SK-N-SH treated with all-trans-retinoic acid at 6 μM for 48 hours (cell line): Measurements from ENCODE around the gene ERP44.

Source experiments
- ATAC-seq: fragments of 200-7000 bp; cut with Tn5 transposase; 3 replicates; pipeline ENCODE4 v1.9.1; 2020; ENCODE audit warnings: mild to moderate bottlenecking, moderate library complexity
- ARNTL ChIP-seq: fragments of 450-650 bp; formaldehyde crosslinking; IDR thresholded peaks from 2 replicates; pipeline ENCODE4 v1.5.0; 2020; ENCODE audit warnings: low read depth, mild to moderate bottlenecking, moderate library complexity, borderline replicate concordance
- CREB5 ChIP-seq: fragments of 250-450 bp; sonication (Bioruptor Pico); IDR thresholded peaks from 2 replicates; pipeline ENCODE4 v1.5.1; 2020; ENCODE audit warnings: low read depth, mild to moderate bottlenecking, moderate library complexity
- CSDC2 ChIP-seq: fragments of 250-450 bp; sonication (Bioruptor Pico); IDR thresholded peaks from 2 replicates; pipeline ENCODE4 v1.5.0; 2020; ENCODE audit warnings: mild to moderate bottlenecking, moderate library complexity
- CSRNP3 ChIP-seq: fragments of 250-450 bp; sonication (Bioruptor Pico); IDR thresholded peaks from 2 replicates; pipeline ENCODE4 v1.5.1; 2021; ENCODE audit warnings: mild to moderate bottlenecking, moderate library complexity
- ESRRG ChIP-seq: fragments of 250-450 bp; sonication (Bioruptor Pico); IDR thresholded peaks from 2 replicates; pipeline ENCODE4 v1.6.1; 2021; ENCODE audit warnings: mild to moderate bottlenecking
- GLIS3 ChIP-seq: fragments of 250-450 bp; sonication (Bioruptor Pico); IDR thresholded peaks from 2 replicates; pipeline ENCODE4 v1.5.0; 2020; ENCODE audit warnings: mild to moderate bottlenecking, moderate library complexity
- ISL1 ChIP-seq: fragments of 250-450 bp; sonication (Bioruptor Pico); IDR thresholded peaks from 2 replicates; pipeline ENCODE4 v2.1.2; 2022; ENCODE audit warnings: mild to moderate bottlenecking, moderate library complexity
- OSR1 ChIP-seq: fragments of 250-450 bp; sonication (Bioruptor Pico); IDR thresholded peaks from 2 replicates; pipeline ENCODE4 v1.8.0; 2022; ENCODE audit warnings: moderate library complexity, mild to moderate bottlenecking, inconsistent platforms
- POU6F1 ChIP-seq: fragments of 250-450 bp; sonication (Bioruptor Pico); IDR thresholded peaks from 2 replicates; pipeline ENCODE4 v1.8.0; 2021; ENCODE audit warnings: low read depth, mild to moderate bottlenecking, moderate library complexity, borderline replicate concordance
- SNAI2 ChIP-seq: fragments of 250-450 bp; sonication (Bioruptor Pico); IDR thresholded peaks from 2 replicates; pipeline ENCODE4 v1.5.0; 2020; ENCODE audit warnings: mild to moderate bottlenecking, moderate library complexity
- TCF4 ChIP-seq: fragments of 250-450 bp; sonication (Bioruptor Pico); IDR thresholded peaks from 2 replicates; pipeline ENCODE4 v1.8.0; 2021; ENCODE audit warnings: mild to moderate bottlenecking, moderate library complexity, borderline replicate concordance
- TOX ChIP-seq: fragments of 250-450 bp; sonication (Bioruptor Pico); IDR thresholded peaks from 2 replicates; pipeline ENCODE4 v1.8.0; 2021; ENCODE audit warnings: mild to moderate bottlenecking, moderate library complexity, borderline replicate concordance
- TSHZ2 ChIP-seq: fragments of 250-450 bp; sonication (Bioruptor Pico); IDR thresholded peaks from 2 replicates; pipeline ENCODE4 v1.5.0; 2020; ENCODE audit warnings: mild to moderate bottlenecking, moderate library complexity
- ZC3H10 ChIP-seq: fragments of 250-450 bp; sonication (Bioruptor Pico); IDR thresholded peaks from 2 replicates; pipeline ENCODE4 v1.5.1; 2021; ENCODE audit warnings: mild to moderate bottlenecking, moderate library complexity
- ZFP30 ChIP-seq: fragments of 450-650 bp; formaldehyde crosslinking; IDR thresholded peaks from 2 replicates; pipeline ENCODE4 v1.5.0; 2022; ENCODE audit warnings: mild to moderate bottlenecking, moderate library complexity
- ZNF565 ChIP-seq: fragments of 450-650 bp; formaldehyde crosslinking; conservative IDR thresholded peaks from 2 replicates; pipeline ENCODE4 v1.5.0; 2020; ENCODE audit warnings: low read depth, mild to moderate bottlenecking, moderate library complexity
- ZNF70 ChIP-seq: fragments of 450-650 bp; formaldehyde crosslinking; IDR thresholded peaks from 2 replicates; pipeline ENCODE4 v1.5.0; 2020; ENCODE audit warnings: mild to moderate bottlenecking, moderate library complexity
- ZNF8 ChIP-seq: fragments of 450-650 bp; formaldehyde crosslinking; IDR thresholded peaks from 2 replicates; pipeline ENCODE4 v1.5.0; 2020; ENCODE audit warnings: mild to moderate bottlenecking, moderate library complexity

The ERP44 gene

GRCh38 chr9:100092066-100092465 lies 6.7 kb downstream of the ERP44 start:
- ATAC-seq: no peak
- TF ChIP-seq TOX (no peak), SNAI2 (no peak), GLIS3 (no peak), ZFP30 (no peak), ARNTL (CRISPR knock-in tag) (no peak), ZNF70 (CRISPR knock-in tag) (no peak), TSHZ2 (CRISPR knock-in tag) (no peak)

- no peak for TF ChIP-seq POU6F1 (CRISPR knock-in tag)
- TF ChIP-seq, all 23 proteins: peak for 0
- no peak for ATAC-seq
Measured at GRCh38 chr9:100091650-100092049, 7.2 kb downstream of the ERP44 start.

GRCh38 chr9:100090880-100091279 lies 7.9 kb downstream of the ERP44 start:
- TF ChIP-seq SNAI2 (no peak), CREB5 (CRISPR knock-in tag) (no peak), OSR1 (CRISPR knock-in tag) (no peak)
- no peak for ATAC-seq

GRCh38 chr9:100088202-100088601 lies 10.6 kb downstream of the ERP44 start:
- TF ChIP-seq ZC3H10 (CRISPR knock-in tag): no peak
- no peak for TF ChIP-seq TOX
- no peak for TF ChIP-seq ESRRG (CRISPR knock-in tag)
- no peak for TF ChIP-seq ZNF565 (CRISPR knock-in tag)
- TF ChIP-seq TCF4 (CRISPR knock-in tag): no peak
- ATAC-seq: no peak

GRCh38 chr9:100087218-100087617 lies 11.6 kb downstream of the ERP44 start:
- no peak for ATAC-seq
- peak; percentile 61; the same call in 1 of the 2 replicates for TF ChIP-seq CREB5 (CRISPR knock-in tag)
- TF ChIP-seq CSRNP3 (CRISPR knock-in tag): no peak
- TF ChIP-seq ISL1 (CRISPR knock-in tag): peak; percentile 71
- no peak for TF ChIP-seq ESRRG (CRISPR knock-in tag)
- no peak for TF ChIP-seq ZFP30
- TF ChIP-seq ZNF565 (CRISPR knock-in tag): no peak
- TF ChIP-seq ZNF8: no peak
- TF ChIP-seq TOX: no peak
- no peak for TF ChIP-seq TCF4 (CRISPR knock-in tag)
- TF ChIP-seq CSDC2 (CRISPR knock-in tag): no peak
